ENCODE data around the gene SHTN1. TPM values are rescaled to one million over a fixed set of nuclear protein-coding genes. Genes with fewer than 3 reads are reported as not detected.

SHTN1 gene
- total RNA-seq, 2 donors from 2014 or later: 28.1 to 30.9 TPM

DNA sequence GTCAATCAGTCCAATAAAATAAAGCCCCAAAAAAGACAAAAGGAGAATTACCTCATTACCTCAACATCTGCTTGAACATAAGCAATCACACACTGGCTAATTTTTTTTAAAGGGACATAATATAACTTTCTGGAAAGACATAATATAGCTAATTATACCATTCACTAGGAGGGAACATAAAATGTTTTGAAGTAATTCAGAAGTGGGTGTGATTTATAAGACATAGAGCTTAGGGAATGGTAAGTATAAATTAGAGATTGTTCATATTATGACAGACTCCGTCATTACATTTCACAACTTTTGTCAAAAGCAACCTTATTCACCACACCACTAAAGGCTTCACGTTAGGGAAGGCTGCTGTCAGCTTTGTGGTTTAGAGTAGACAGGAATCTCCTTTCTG is 3.8 kb downstream of the SHTN1 start:
- no peak for DNase-seq
- intact Hi-C loops (cut with DNase I): no loop called here
- H3K9ac ChIP-seq (ENCODE audit: low read depth in 2 of 2, low read length in 2 of 2): no peak overlapping the region

DNA sequence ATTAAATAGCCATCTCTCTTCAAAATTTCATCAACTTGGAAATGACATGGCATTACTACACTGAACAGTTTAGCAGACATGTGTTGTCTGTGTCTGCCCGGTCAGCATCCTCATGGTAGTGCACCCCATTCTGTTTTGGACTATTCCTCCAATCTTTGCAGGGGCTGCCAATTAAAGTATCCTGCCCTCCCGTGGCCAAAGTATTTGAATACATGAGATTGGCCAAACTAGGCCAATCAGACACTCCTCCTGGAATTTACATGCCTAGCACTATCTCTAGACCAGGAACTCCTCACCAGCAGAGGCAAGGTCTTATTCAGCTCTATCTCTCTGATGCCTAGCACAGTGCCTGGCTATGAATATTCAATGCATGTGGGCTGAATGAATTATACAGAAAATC is 4.4 kb downstream of the SHTN1 start:
- Histone ChIP-seq H3K9ac (ENCODE audit: low read depth in 2 of 2, low read length in 2 of 2) (no peak overlapping the region), H3K4me3 (no peak overlapping the region), H3K27ac (no peak overlapping the region), H3K27me3 (no peaks in the 10 kb centered on the region), H3K36me3 (no peaks in the 10 kb centered on the region), H3K4me1 (peaks cover 8% of the 10 kb centered on the region), H3K9me3 (no peaks in the 10 kb centered on the region)
- TF ChIP-seq, protein P1, sequence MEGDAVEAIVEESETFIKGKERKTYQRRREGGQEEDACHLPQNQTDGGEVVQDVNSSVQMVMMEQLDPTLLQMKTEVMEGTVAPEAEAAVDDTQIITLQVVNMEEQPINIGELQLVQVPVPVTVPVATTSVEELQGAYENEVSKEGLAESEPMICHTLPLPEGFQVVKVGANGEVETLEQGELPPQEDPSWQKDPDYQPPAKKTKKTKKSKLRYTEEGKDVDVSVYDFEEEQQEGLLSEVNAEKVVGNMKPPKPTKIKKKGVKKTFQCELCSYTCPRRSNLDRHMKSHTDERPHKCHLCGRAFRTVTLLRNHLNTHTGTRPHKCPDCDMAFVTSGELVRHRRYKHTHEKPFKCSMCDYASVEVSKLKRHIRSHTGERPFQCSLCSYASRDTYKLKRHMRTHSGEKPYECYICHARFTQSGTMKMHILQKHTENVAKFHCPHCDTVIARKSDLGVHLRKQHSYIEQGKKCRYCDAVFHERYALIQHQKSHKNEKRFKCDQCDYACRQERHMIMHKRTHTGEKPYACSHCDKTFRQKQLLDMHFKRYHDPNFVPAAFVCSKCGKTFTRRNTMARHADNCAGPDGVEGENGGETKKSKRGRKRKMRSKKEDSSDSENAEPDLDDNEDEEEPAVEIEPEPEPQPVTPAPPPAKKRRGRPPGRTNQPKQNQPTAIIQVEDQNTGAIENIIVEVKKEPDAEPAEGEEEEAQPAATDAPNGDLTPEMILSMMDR (IDR thresholded peaks at IDR 0.05): no peak
- intact Hi-C loops (cut with DNase I): no loop called here
- no peak for DNase-seq

More for the DNA sequence above, 3.8 kb downstream of the SHTN1 start:
- Histone ChIP-seq H3K4me3 (no peak overlapping the region), H3K4me1 (peaks cover 8% of the 10 kb centered on the region), H3K9me3 (no peaks in the 10 kb centered on the region), H3K27me3 (no peaks in the 10 kb centered on the region), H3K36me3 (no peaks in the 10 kb centered on the region), H3K27ac (no peak overlapping the region)
- TF ChIP-seq, protein P1 (IDR thresholded peaks at IDR 0.05): no peak

DNA sequence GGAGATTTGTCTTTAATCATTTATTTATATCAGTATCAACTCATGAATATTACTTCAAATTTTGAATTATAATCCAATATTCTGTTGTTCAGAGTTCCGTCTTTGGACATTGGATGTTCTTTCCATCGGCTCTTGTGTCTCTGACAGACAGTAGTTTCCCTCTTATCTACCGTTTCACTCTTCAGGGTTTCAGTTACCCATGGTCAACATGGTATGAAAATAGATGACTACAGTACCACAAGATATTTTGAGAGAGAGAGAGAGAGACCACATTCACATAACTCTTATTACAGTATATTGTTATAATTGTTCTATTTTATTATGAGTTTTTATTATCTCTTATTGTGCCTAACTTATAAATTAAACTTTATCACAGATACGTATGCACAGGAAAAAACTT is 6.8 kb downstream of the SHTN1 start:
- no peaks in the 10 kb centered on the region for H3K9me3 ChIP-seq
- no peak overlapping the region for H3K27ac ChIP-seq
- TF ChIP-seq, protein P1 (IDR thresholded peaks at IDR 0.05): no peak
- H3K4me3 ChIP-seq: no peak overlapping the region
- intact Hi-C loops (cut with DNase I): no loop called here
- peaks cover 8% of the 10 kb centered on the region for H3K4me1 ChIP-seq
- H3K9ac ChIP-seq (ENCODE audit: low read depth in 2 of 2, low read length in 2 of 2): no peak overlapping the region
- no peaks in the 10 kb centered on the region for H3K36me3 ChIP-seq
- no peak for DNase-seq
- no peaks in the 10 kb centered on the region for H3K27me3 ChIP-seq

DNA sequence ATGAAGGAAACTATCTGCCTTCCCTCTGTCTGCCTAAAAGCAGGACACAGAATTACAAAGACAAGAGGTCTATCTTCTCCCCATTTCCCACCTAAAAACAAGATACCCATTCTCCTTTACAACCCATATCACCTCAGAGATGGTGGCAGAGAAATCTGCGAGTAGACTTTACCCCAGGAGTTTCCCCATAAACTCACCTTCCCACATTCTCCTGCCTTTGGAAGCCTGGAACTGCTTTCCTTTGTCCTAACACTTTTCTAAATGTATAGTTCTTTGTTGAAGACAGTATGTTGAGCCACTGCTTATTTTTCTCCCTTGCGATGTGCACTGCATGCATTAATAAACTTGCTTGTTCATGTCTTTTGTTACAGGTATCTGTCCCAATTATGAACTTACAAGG is 8.0 kb downstream of the SHTN1 start:
- no peak overlapping the region for H3K4me3 ChIP-seq
- TF ChIP-seq, protein P1 (IDR thresholded peaks at IDR 0.05): no peak
- DNase-seq: no peak
- H3K27me3 ChIP-seq: no peaks in the 10 kb centered on the region
- H3K9me3 ChIP-seq: no peaks in the 10 kb centered on the region
- H3K27ac ChIP-seq: no peak overlapping the region
- H3K36me3 ChIP-seq: no peaks in the 10 kb centered on the region
- peaks cover 8% of the 10 kb centered on the region for H3K4me1 ChIP-seq
- intact Hi-C loops (cut with DNase I): no loop called here
- no peak overlapping the region for H3K9ac ChIP-seq (ENCODE audit: low read depth in 2 of 2, low read length in 2 of 2)

DNA sequence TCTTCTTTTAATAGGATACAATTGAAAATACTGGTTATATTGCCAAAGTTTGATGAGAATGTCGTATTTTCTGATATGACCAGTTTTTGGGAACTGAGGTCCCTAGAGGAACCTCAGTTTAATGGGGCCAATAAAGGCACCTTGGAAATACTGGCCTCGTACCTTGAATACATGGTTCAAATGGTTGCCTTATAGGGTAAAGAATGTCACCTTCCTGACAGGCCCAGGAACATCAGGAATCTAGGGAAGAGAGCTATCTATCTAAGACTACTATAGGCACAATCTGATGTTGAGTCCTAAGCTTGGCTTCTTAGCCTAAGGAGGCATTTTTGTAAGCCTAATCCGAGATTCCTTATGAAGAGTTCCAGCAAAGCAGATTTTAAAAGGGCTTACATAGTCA is 9.3 kb downstream of the SHTN1 start:
- intact Hi-C loops (cut with DNase I): no loop called here
- DNase-seq: no peak
- Histone ChIP-seq H3K4me3 (no peak overlapping the region), H3K27ac (no peak overlapping the region), H3K9ac (ENCODE audit: low read depth in 2 of 2, low read length in 2 of 2) (no peak overlapping the region), H3K4me1 (peaks cover 8% of the 10 kb centered on the region), H3K27me3 (no peaks in the 10 kb centered on the region), H3K9me3 (no peaks in the 10 kb centered on the region), H3K36me3 (no peaks in the 10 kb centered on the region)
- TF ChIP-seq, protein P1 (IDR thresholded peaks at IDR 0.05): no peak

Measured in colonic mucosa (tissue), 4 donors.